Activated CD4-positive, alpha-beta T cell treated with anti-CD3 and anti-CD28 coated beads, Interleukin-2, amount 10 ng/mL, durations not matched to agents 7 days and 5 days (primary cell): ENCODE measurements around the gene VTI1B. TPM values are rescaled to one million over a fixed set of nuclear protein-coding genes. Genes with fewer than 3 reads are reported as not detected.

ENCODE experiments used
- CTCF ChIA-PET: fragments of 350-600 bp; sonication (Branson Sonifier 250); formaldehyde crosslinking; loops from one replicate; lab custom pipeline; 2021; ENCODE audit warnings: antibody characterized with exemption; lab: Charles Lee
- POLR2A ChIA-PET: fragments of 350-600 bp; sonication (Branson Sonifier 250); formaldehyde crosslinking; loops from one replicate; lab custom pipeline; 2021; ENCODE audit warnings: antibody characterized with exemption; lab: Charles Lee
- DNase-seq: peaks from one replicate; pipeline ENCODE4 v3.0.0-alpha.2; 2020
- H3K27ac Mint-ChIP-seq: one replicate; pipeline ENCODE4 v1.8.0; 2021; ENCODE audit warnings: mild to moderate bottlenecking, moderate library complexity, mixed read lengths
- H3K27me3 Mint-ChIP-seq: one replicate; pipeline ENCODE4 v1.8.0; 2021; ENCODE audit warnings: mixed read lengths
- H3K36me3 Mint-ChIP-seq: one replicate; pipeline ENCODE4 v1.8.0; 2021; ENCODE audit warnings: low read depth, mixed read lengths
- H3K4me1 Mint-ChIP-seq: one replicate; pipeline ENCODE4 v1.8.0; 2021; ENCODE audit warnings: mixed read lengths
- H3K4me3 Mint-ChIP-seq: one replicate; pipeline ENCODE4 v1.8.0; 2021; ENCODE audit warnings: mild to moderate bottlenecking, moderate library complexity, mixed read lengths
- H3K9me3 Mint-ChIP-seq: one replicate; pipeline ENCODE4 v1.8.0; 2021; ENCODE audit warnings: mixed read lengths
- total RNA-seq, 2 experiments: library from RNA; stranded (reverse); gene quantifications; one replicate each; pipeline ENCODE4 v1.2.3, GENCODE V29; 2021

The VTI1B gene
- total RNA-seq, 2 experiments from 2014 or later = 62.7 to 71.4 TPM

DNA sequence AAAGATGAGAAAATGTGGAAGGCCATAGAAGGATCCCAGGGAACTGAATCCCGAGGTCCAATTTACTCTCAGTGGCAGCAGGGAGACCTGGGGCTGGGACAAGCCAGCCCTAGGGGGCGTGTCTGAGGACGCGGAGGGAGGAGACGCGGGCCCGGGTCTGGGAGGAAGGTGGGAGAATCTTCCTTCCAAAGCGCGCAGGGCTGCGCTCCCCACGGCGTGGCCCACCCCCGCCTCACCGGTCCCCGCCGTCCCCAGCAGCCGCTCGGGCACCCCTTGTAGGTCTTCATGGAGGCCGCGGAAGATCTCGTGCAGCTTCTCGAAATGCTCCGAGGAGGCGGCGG, 323 bp downstream of the VTI1B start:
- Mint-ChIP-seq H3K4me1 (peaks cover 41% of the 10 kb centered on the region), H3K27ac (peak overlapping the region; percentile 93), H3K9me3 (no peaks in the 10 kb centered on the region), H3K4me3 (peak overlapping the region; percentile 85), H3K36me3 (peaks cover 13% of the 10 kb centered on the region), H3K27me3 (no peaks in the 10 kb centered on the region)
- ChIA-PET CTCF (interaction anchor here (1.1 to 1.2 kb wide), 2 partner anchors 74 to 91 kb away, joined by 3 to 4 read pairs; partner anchors contain the start of gene PIGH), POLR2A (no interaction called here)
- peak; percentile 56 for DNase-seq

DNA sequence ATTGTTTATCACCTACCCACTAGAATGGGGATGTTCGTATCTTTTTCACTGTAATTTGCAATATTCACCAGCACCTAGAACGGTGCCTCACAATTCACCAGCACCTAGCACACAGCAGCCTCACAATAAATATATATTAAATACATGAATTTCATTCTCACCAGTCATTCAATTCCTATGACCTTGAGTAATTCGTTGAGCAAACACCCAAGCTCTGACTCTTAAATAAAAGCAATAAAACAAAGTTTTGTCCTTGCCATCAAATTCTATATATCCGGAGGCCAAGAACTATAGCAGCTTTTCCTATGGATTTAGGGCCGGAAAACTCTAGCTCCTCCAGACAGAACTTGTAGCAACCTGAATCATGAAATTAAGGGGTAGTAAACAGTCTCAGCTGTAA, 981 bp downstream of the VTI1B start:
- H3K4me1 Mint-ChIP-seq = peaks cover 47% of the 10 kb centered on the region
- POLR2A ChIA-PET = no interaction called here
- H3K4me3 Mint-ChIP-seq = peak overlapping the region; percentile 85
- no peaks in the 10 kb centered on the region for H3K27me3 Mint-ChIP-seq
- DNase-seq = no peak
- peak overlapping the region; percentile 93 for H3K27ac Mint-ChIP-seq
- CTCF ChIA-PET = interaction anchor here (1.0 to 1.2 kb wide), 3 partner anchors 19 to 90 kb away, joined by 3 to 4 read pairs (median 3); partner anchors contain the start of gene PIGH
- no peaks in the 10 kb centered on the region for H3K9me3 Mint-ChIP-seq
- peaks cover 8% of the 10 kb centered on the region for H3K36me3 Mint-ChIP-seq

DNA sequence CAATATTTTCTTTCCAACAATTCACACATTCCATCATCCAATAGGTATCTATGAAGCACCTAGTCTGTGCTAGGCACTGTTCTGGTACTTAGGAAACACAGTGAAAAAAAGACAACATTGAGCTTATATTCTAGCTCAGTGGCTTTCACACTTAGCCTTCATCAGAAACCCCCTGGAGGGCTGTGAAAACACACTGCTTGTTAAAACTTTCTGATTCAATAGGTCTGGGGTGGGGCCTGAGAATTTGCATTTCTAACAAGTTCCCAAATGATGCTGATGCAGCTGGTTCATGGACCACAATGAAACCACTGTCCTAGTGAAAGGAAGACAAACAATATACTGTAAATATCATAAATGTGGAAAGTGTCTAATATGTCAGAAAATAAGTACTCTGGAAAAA, 5.9 kb downstream of the VTI1B start:
- no peak for DNase-seq
- ChIA-PET POLR2A (no interaction called here), CTCF (interaction anchor here (0.6 to 3.1 kb wide), 4 partner anchors 36 to 81 kb away, joined by 3 to 11 read pairs (median 4); partner anchors contain the start of gene ARG2)
- H3K9me3 Mint-ChIP-seq = no peaks in the 10 kb centered on the region
- peaks cover 1% of the 10 kb centered on the region for H3K36me3 Mint-ChIP-seq
- H3K27me3 Mint-ChIP-seq = no peaks in the 10 kb centered on the region
- peaks cover 41% of the 10 kb centered on the region for H3K4me1 Mint-ChIP-seq
- no peak overlapping the region for H3K4me3 Mint-ChIP-seq
- H3K27ac Mint-ChIP-seq = no peak overlapping the region

DNA sequence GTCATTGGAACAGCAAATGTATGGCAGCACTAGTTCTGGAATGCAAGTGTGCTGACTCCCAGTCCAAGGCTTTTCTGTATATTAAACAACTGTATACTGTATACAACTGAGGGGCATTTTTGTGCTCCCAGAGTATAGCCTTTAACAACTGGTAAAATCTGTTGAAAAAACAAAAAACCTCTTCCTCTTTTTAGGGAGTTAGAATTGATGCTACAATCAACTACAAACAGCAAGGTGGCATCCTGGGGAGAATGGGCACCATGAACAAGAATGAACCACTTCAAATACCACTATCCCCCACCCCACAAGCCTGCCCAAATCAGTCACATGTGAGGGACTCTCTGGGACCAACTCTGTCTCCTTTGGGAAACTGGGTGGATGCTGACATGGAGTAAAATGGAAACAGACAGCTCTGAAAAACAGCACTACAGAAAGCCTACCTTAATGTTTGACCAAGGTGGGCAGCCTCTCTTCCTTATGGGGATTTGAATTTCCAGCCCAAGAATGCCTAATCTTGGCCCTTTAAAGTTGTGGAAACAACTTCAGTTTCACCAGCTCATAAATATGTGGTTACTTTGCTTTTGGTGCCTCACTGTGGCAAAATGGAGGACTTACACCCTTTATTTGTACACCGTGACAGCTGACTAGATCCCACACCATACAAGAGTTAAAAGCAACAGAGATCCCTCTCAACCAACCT, 7.5 kb downstream of the VTI1B start:
- Mint-ChIP-seq H3K4me1 (peaks cover 35% of the 10 kb centered on the region), H3K9me3 (no peaks in the 10 kb centered on the region), H3K27me3 (no peaks in the 10 kb centered on the region), H3K4me3 (no peak overlapping the region), H3K27ac (no peak overlapping the region), H3K36me3 (peaks cover 3% of the 10 kb centered on the region)
- peak; percentile 59 for DNase-seq
- ChIA-PET CTCF (interaction anchor here (0.6 to 3.1 kb wide), 14 partner anchors 14 to 307 kb away, joined by 3 to 11 read pairs (median 4); partner anchors contain the start of genes ARG2, ATP6V1D, EIF2S1 and PIGH), POLR2A (no interaction called here)

DNA sequence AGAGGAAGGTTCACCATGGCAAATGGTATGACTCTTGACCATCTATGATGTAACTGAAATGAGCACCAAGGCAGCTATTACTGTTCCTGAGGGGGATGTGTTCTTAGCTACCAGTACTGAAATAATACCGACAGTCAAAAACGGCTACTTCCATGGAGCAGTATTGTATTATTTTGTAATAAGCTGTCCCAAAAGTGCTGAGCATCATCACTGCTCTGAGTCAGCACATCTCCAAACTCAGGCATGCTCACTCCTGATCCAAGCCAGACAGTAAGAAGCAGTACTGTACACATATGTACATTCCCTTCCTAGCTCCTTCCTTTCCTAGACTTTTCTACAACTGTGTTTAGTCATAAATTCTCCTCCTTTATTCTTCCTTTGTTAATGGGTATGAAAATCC, 8.6 kb downstream of the VTI1B start:
- DNase-seq = no peak
- Mint-ChIP-seq H3K9me3 (no peaks in the 10 kb centered on the region), H3K4me1 (peaks cover 35% of the 10 kb centered on the region), H3K36me3 (peaks cover 3% of the 10 kb centered on the region), H3K27me3 (no peaks in the 10 kb centered on the region), H3K4me3 (no peak overlapping the region), H3K27ac (no peak overlapping the region)
- CTCF ChIA-PET = interaction anchor here (0.5 to 1.8 kb wide), 4 partner anchors 11 to 152 kb away, joined by 3 to 5 read pairs (median 4); no protein-coding TSS in a partner anchor
- POLR2A ChIA-PET = interaction anchor here (0.8 kb wide), 1 partner anchor 48 kb away, joined by 3 read pairs; no protein-coding TSS in a partner anchor

DNA sequence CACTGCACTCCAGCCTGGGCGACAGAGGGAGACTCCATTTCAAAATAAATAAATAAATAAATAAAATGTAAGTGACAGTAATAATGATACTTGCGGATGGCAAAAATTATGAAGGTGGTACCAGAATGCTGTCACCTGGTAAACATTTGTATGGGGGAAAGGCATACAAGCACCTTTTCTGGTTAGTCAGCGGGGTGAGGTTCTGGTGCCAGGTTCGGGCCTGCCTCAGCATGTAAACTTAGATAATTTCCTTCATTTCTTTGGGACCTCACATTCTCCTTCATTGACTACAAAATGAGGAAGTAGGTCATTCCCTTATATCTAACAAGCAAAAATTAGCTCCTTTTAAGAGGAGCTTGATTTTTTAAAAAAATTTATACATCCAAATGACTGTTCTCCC, 10.8 kb downstream of the VTI1B start:
- Mint-ChIP-seq H3K27ac (no peak overlapping the region), H3K4me3 (no peak overlapping the region), H3K4me1 (peaks cover 25% of the 10 kb centered on the region), H3K36me3 (peaks cover 5% of the 10 kb centered on the region), H3K9me3 (no peaks in the 10 kb centered on the region), H3K27me3 (no peaks in the 10 kb centered on the region)
- ChIA-PET POLR2A (no interaction called here), CTCF (interaction anchor here (0.8 to 1.0 kb wide), 2 partner anchors 102 to 255 kb away, joined by 4 to 6 read pairs; no protein-coding TSS in a partner anchor)
- DNase-seq = no peak

DNA sequence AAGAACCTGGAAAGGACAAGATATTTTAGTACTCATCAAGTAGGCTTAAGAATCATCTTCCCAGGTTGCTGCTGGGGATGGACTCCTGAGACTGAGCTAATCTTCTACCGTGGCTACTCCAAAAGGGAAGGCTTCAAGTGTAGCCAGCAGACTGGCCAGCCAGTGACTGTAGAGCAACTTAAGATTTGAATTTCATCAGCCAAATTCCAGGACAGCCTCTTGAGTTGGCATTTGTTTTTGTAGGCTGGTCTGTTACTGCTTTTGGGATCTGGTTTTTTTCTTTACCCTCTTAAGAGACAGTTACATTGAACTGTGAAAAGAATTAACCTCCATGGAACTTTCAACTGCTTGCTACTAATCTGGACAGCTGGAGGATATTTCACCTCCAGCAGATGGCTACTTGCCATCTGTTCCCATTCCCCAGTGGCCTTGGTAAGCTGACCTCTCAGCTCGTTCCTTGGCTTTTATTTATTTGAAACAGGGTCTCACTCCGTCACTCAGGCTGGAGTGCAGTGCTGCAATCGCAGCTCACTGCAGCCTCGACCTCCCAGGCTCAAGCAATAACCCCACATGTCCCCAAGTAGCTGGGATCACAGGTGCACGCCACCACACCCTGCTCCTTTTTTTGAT, 20.7 kb downstream of the VTI1B start:
- peaks cover 42% of the 10 kb centered on the region for H3K36me3 Mint-ChIP-seq
- no peak overlapping the region for H3K27ac Mint-ChIP-seq
- ChIA-PET POLR2A (no interaction called here), CTCF (interaction anchor here (0.6 to 1.7 kb wide), 7 partner anchors 12 to 164 kb away, joined by 3 to 5 read pairs (median 4); no protein-coding TSS in a partner anchor)
- H3K27me3 Mint-ChIP-seq = no peaks in the 10 kb centered on the region
- DNase-seq = no peak
- no peaks in the 10 kb centered on the region for H3K4me1 Mint-ChIP-seq
- no peak overlapping the region for H3K4me3 Mint-ChIP-seq
- no peaks in the 10 kb centered on the region for H3K9me3 Mint-ChIP-seq

DNA sequence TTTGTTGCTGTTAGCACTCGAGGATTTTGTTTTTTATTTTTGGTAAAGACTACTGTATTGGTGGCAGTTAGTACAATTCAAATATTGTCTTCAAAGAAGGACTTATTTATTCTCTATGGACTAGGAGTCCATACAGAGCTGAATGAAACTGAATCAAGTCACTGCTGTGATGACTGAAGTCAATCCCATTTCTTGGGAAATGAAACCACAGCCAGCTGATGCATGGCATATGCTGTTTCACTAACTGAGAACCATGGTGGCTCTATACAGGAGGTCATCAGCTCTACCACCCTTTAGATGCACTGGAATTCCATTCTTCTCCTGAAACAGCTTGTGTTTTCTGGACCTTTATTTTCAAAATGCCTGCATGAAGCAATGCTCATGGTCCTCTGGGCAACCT, 22.2 kb downstream of the VTI1B start:
- POLR2A ChIA-PET = no interaction called here
- H3K27ac Mint-ChIP-seq = no peak overlapping the region

DNA sequence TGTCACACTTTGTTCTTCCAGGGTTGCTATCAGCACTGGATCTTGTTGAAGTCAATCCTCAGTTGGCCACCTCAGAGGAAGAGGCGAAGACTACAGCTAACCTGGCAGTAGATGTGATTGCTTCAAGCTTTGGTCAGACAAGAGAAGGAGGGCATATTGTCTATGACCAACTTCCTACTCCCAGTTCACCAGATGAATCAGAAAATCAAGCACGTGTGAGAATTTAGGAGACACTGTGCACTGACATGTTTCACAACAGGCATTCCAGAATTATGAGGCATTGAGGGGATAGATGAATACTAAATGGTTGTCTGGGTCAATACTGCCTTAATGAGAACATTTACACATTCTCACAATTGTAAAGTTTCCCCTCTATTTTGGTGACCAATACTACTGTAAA, 23.7 kb downstream of the VTI1B start:
- no peak for DNase-seq
- peaks cover 32% of the 10 kb centered on the region for H3K36me3 Mint-ChIP-seq
- no peaks in the 10 kb centered on the region for H3K4me1 Mint-ChIP-seq
- ChIA-PET CTCF (no interaction called here), POLR2A (no interaction called here)
- no peaks in the 10 kb centered on the region for H3K9me3 Mint-ChIP-seq
- no peak overlapping the region for H3K27ac Mint-ChIP-seq
- no peaks in the 10 kb centered on the region for H3K27me3 Mint-ChIP-seq
- no peak overlapping the region for H3K4me3 Mint-ChIP-seq

More for the DNA sequence above, 22.2 kb downstream of the VTI1B start:
- H3K4me3 Mint-ChIP-seq = no peak overlapping the region
- DNase-seq = no peak
- no peaks in the 10 kb centered on the region for H3K4me1 Mint-ChIP-seq
- no peaks in the 10 kb centered on the region for H3K9me3 Mint-ChIP-seq
- CTCF ChIA-PET = interaction anchor here (0.9 to 1.8 kb wide), 5 partner anchors 9 to 18 kb away, joined by 3 to 5 read pairs (median 3); no protein-coding TSS in a partner anchor
- peaks cover 38% of the 10 kb centered on the region for H3K36me3 Mint-ChIP-seq
- H3K27me3 Mint-ChIP-seq = no peaks in the 10 kb centered on the region

DNA sequence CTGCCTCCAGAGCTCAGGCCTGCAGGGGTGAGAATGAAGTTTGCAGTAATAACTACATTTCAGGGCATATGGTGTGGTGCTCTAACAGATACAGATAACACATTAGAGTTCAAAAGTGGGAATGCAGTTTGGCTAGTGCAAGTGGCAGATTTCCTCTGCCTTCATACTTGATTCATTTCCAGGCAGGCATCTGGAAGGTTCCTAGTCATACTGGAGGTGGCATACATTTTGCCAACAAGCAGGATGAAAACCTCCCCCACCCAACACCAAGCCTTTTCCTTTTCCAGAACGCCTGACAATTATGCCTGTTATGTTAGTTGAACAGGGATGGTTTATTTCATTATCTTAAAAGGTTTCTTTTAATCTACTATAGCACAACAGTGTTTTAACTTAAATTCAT, 24.3 kb downstream of the VTI1B start:
- DNase-seq = no peak
- H3K27ac Mint-ChIP-seq = no peak overlapping the region
- ChIA-PET POLR2A (no interaction called here), CTCF (no interaction called here)
- no peaks in the 10 kb centered on the region for H3K9me3 Mint-ChIP-seq
- no peak overlapping the region for H3K4me3 Mint-ChIP-seq
- H3K4me1 Mint-ChIP-seq = no peaks in the 10 kb centered on the region
- peaks cover 34% of the 10 kb centered on the region for H3K36me3 Mint-ChIP-seq
- H3K27me3 Mint-ChIP-seq = no peaks in the 10 kb centered on the region

DNA sequence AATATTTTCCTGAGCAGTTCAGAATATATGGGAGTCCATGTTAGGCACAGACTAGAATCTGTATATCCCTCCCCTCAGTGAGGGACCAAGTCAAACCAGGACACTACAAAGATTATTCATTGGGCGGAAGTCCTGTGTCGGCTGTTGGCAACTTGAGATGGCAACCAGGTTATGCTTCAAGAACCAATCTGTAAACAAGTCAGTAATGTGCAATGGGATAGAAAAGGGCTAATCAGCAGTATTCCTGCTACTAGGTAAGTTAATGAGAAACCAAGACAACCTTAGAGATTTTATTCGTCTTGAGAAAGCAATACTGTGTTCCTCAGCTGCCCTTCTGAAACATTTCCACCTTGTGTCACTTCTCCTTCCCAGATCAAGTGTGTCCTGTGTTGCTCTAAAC, 28.3 kb downstream of the VTI1B start:
- H3K36me3 Mint-ChIP-seq = peaks cover 24% of the 10 kb centered on the region
- CTCF ChIA-PET = no interaction called here
- H3K27me3 Mint-ChIP-seq = no peaks in the 10 kb centered on the region
- no peak for DNase-seq
- H3K4me1 Mint-ChIP-seq = peaks cover 17% of the 10 kb centered on the region
- no peaks in the 10 kb centered on the region for H3K9me3 Mint-ChIP-seq
- POLR2A ChIA-PET = no interaction called here
- no peak overlapping the region for H3K4me3 Mint-ChIP-seq
- no peak overlapping the region for H3K27ac Mint-ChIP-seq

DNA sequence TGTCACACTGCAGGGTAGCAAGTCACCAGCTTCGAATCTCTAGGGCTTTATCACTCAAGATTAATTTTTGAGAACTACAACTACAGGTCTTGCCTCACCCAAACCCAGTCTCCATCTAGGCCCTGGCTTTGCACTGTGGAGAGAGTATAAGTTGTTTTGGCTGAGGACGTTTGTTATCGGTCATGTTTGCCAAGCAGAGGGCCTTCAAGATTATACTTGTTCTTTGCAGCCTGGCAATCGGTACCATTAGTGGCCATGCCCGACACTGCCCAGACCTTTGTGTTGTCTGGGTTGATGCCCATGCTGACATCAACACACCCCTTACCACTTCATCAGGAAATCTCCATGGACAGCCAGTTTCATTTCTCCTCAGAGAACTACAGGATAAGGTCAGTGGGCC, 29.0 kb downstream of the VTI1B start:
- H3K4me3 Mint-ChIP-seq = no peak overlapping the region
- H3K4me1 Mint-ChIP-seq = peaks cover 17% of the 10 kb centered on the region
- peaks cover 17% of the 10 kb centered on the region for H3K36me3 Mint-ChIP-seq
- H3K27me3 Mint-ChIP-seq = no peaks in the 10 kb centered on the region
- no peaks in the 10 kb centered on the region for H3K9me3 Mint-ChIP-seq
- ChIA-PET POLR2A (no interaction called here), CTCF (no interaction called here)
- H3K27ac Mint-ChIP-seq = no peak overlapping the region
- DNase-seq = no peak

DNA sequence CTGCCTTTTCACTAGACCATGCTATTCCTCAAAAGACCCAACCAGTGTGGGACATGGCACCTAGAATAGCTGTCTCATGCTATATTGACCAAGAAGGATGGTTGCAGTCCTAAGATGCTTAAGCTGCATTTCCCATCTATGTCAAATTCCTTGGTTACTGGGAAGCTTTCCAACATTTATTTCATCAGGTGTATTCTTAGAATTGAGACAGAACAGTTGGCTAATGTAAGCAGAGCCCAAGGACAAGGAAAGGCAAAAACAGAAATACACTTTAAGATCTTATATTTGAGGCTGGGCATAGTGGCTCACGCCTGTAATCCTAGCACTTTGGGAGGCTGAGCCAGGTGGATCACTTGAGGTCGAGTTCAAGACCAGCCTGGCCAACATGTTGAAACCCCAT, 30.0 kb downstream of the VTI1B start:
- Mint-ChIP-seq H3K27ac (no peak overlapping the region), H3K27me3 (no peaks in the 10 kb centered on the region), H3K36me3 (peaks cover 10% of the 10 kb centered on the region), H3K9me3 (no peaks in the 10 kb centered on the region), H3K4me3 (no peak overlapping the region), H3K4me1 (peaks cover 17% of the 10 kb centered on the region)
- DNase-seq = no peak
- ChIA-PET CTCF (no interaction called here), POLR2A (no interaction called here)
